Peyer's patch (tissue), 4 donors: ENCODE measurements around the gene KHDC4. TPM values are rescaled to one million over a fixed set of nuclear protein-coding genes. Genes with fewer than 3 reads are reported as not detected.

Source experiments
- DNase-seq, 3 donors: peaks; one replicate each; pipeline ENCODE4 v3.0.0-alpha.2; 2017 to 2019
- H3K27ac ChIP-seq, 4 donors: fragments of 200-600 bp; sonication (generic); one replicate each; pipeline ENCODE4 v1.5.1; 2016 to 2019
- H3K27me3 ChIP-seq, 2 donors: fragments of 200-600 bp; sonication (generic); one replicate each; pipeline ENCODE4 v1.5.1; 2019
- H3K36me3 ChIP-seq, 3 donors: fragments of 200-600 bp; sonication (generic); one replicate each; pipeline ENCODE4 v1.5.1; 2016 to 2019
- H3K4me1 ChIP-seq, 4 donors: fragments of 200-600 bp; sonication (generic); one replicate each; pipeline ENCODE4 v1.5.1; 2016 to 2019
- H3K4me3 ChIP-seq, 4 donors: fragments of 200-600 bp; sonication (generic); 1 replicate in 3 of 4; 2 replicates in 1 of 4; pipeline ENCODE4 v1.5.1; 2016 to 2019; ENCODE audit warnings: mild to moderate bottlenecking in 1 of 4
- H3K9me3 ChIP-seq, 4 donors: fragments of 200-600 bp; sonication (generic); one replicate each; pipeline ENCODE4 v1.5.1; 2016 to 2019; ENCODE audit warnings: mild to moderate bottlenecking in 1 of 4
- CTCF ChIP-seq, 6 experiments: fragments of 450-650 bp in 4 of 6; fragments of 200-600 bp in 2 of 6; sonication (generic) in 1 of 6; IDR thresholded peaks; one replicate each; pipeline ENCODE4 v1.5.1; 2017 to 2019; ENCODE audit warnings: antibody characterized with exemption in 6 of 6, mild to moderate bottlenecking in 3 of 6, moderate library complexity in 1 of 6
- POLR2A ChIP-seq, 2 donors: fragments of 450-650 bp; IDR thresholded peaks; one replicate each; pipeline ENCODE4 v1.5.1; 2017; ENCODE audit warnings: antibody characterized with exemption in 2 of 2, mild to moderate bottlenecking in 2 of 2, moderate library complexity in 2 of 2
- total RNA-seq, 4 donors: library from RNA; depleted of rRNA; stranded (reverse); fragments of >200 nt; gene quantifications; one replicate each; pipeline ENCODE4 v1.1.0, GENCODE V29; 2016

The KHDC4 gene
- total RNA-seq, 4 donors from 2014 or later = 71.5 to 146 (median 96.4) TPM

GRCh38 chr1:155918660-155919059, 15.6 kb downstream of the KHDC4 start:
- H3K36me3 ChIP-seq = peaks cover 0 to 100% (median 10%) of the 10 kb centered on the region in 3 donors
- no peak for TF ChIP-seq POLR2A (IDR thresholded peaks at IDR 0.05)
- TF ChIP-seq CTCF (IDR thresholded peaks at IDR 0.05) = no peak
- no peaks in the 10 kb centered on the region for H3K4me1 ChIP-seq
- H3K27ac ChIP-seq = no peak overlapping the region
- H3K27me3 ChIP-seq = no peaks in the 10 kb centered on the region
- no peak overlapping the region for H3K4me3 ChIP-seq
- no peak for DNase-seq
- H3K9me3 ChIP-seq = no peaks in the 10 kb centered on the region

GRCh38 chr1:155913969-155914757, 20.1 kb downstream of the KHDC4 start:
- no peak for DNase-seq
- Histone ChIP-seq H3K27ac (no peak overlapping the region), H3K9me3 (no peaks in the 10 kb centered on the region), H3K27me3 (no peaks in the 10 kb centered on the region), H3K4me3 (no peak overlapping the region), H3K4me1 (peaks cover 0 to 14% (median 0%) of the 10 kb centered on the region in 4 donors), H3K36me3 (peaks cover 0 to 75% (median 0%) of the 10 kb centered on the region in 3 donors)
- TF ChIP-seq CTCF (IDR thresholded peaks at IDR 0.05) (no peak), POLR2A (IDR thresholded peaks at IDR 0.05) (no peak)

GRCh38 chr1:155912056-155912536, 22.1 kb downstream of the KHDC4 start:
- H3K27ac ChIP-seq = peak overlapping the region; percentile 90 to 93 (median 92)
- no peaks in the 10 kb centered on the region for H3K27me3 ChIP-seq
- H3K36me3 ChIP-seq = peaks cover 0 to 74% (median 0%) of the 10 kb centered on the region in 3 donors
- peaks cover 0 to 14% (median 0%) of the 10 kb centered on the region in 4 donors for H3K4me1 ChIP-seq
- DNase-seq = no peak
- TF ChIP-seq CTCF (IDR thresholded peaks at IDR 0.05) (no peak), POLR2A (IDR thresholded peaks at IDR 0.05) (no peak)
- no peaks in the 10 kb centered on the region for H3K9me3 ChIP-seq
- H3K4me3 ChIP-seq = no peak overlapping the region

GRCh38 chr1:155911156-155912055, 22.8 kb downstream of the KHDC4 start, which contains the start of gene RIT1:
Gene RIT1 (minus strand): TSS chr1:155911349. CDS start chr1:155910761, 588 bp downstream.
- peak; percentile 17 to 73 for TF ChIP-seq POLR2A (IDR thresholded peaks at IDR 0.05)
- TF ChIP-seq CTCF (IDR thresholded peaks at IDR 0.05) = peak in 4 of 6 experiments; percentile 32 to 47 (median 40)
- Histone ChIP-seq H3K4me1 (peaks cover 0 to 14% (median 0%) of the 10 kb centered on the region in 4 donors), H3K36me3 (peaks cover 0 to 74% (median 0%) of the 10 kb centered on the region in 3 donors), H3K27me3 (no peaks in the 10 kb centered on the region), H3K27ac (peak within 1 kb of the TSS; percentile 90 to 93 (median 92)), H3K9me3 (no peaks in the 10 kb centered on the region), H3K4me3 (peak within 1 kb of the TSS; percentile 70 to 82 (median 76))
- peak; percentile 89 to 96 (median 92) for DNase-seq

GRCh38 chr1:155910621-155911121, 23.5 kb downstream of the KHDC4 start:
- no peaks in the 10 kb centered on the region for H3K27me3 ChIP-seq
- H3K9me3 ChIP-seq = no peaks in the 10 kb centered on the region
- TF ChIP-seq POLR2A (IDR thresholded peaks at IDR 0.05) (no peak), CTCF (IDR thresholded peaks at IDR 0.05) (no peak)
- peaks cover 0 to 74% (median 0%) of the 10 kb centered on the region in 3 donors for H3K36me3 ChIP-seq
- peak in 2 of 3 donors; percentile 51 to 60 for DNase-seq
- H3K4me3 ChIP-seq = peak overlapping the region; percentile 70 to 82 (median 76)
- peak overlapping the region; percentile 90 to 93 (median 92) for H3K27ac ChIP-seq
- peaks cover 0 to 14% (median 0%) of the 10 kb centered on the region in 4 donors for H3K4me1 ChIP-seq
